Stimulated activated CD4-positive, alpha-beta T cell treated with anti-CD3 and anti-CD28 coated beads, Interleukin-1b, Interleukin-23, amount 100 ng/mL, for 24 hours (primary cell): ENCODE measurements around the gene ZNF836.

ENCODE experiments used
- DNase-seq, 4 experiments: peaks; one replicate each; pipeline ENCODE4 v3.0.0-alpha.2; 2020; ENCODE audit warnings: low read depth in 4 of 4, low spot score in 1 of 4

The ZNF836 gene

DNA sequence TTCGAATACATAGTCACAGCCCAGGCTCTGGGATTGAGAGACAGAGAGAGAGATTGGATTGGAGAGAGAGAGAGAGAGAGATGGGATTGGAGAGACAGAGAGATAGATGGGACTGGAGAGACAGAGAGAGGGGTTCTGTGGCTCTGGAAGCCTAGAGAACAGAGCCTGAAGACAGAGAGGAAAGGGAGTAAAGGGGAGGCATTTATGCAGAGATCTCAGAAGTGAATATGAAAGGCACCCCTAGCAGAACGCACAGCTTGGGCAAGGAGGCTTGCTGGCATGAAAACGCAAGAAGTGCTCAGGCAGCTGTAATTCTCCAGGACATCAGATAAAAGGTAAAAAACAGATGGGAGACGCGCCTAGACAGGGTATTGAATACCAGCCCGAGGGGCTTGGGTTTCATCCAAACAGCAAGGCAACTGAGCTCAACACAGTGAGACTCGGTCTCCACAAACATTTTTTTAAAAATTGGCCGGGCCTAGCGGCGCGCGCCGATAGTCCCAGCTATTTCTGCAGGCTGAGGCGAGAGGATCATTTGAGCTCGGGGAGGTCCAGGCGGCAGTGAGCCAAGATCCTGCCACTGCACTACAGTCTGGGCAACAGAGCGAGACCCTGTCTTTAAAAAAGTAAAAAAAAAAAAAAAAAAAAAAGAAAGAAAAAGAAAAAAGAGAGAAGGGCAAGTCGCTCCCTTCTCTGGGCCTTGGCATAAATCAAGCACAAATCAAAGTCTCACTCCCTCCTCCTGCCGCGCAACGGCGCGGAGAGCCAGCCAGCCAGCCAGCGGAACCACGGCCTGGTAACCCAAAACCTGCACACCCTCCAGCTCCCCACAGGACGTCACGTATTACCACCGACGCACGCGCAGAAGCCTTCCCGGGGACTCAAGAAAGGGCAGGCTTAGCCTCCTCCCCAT, 17.7 kb upstream of the ZNF836 start:
- DNase-seq = peak in 3 of 4 experiments; percentile 89 to 94 (median 94)

DNA sequence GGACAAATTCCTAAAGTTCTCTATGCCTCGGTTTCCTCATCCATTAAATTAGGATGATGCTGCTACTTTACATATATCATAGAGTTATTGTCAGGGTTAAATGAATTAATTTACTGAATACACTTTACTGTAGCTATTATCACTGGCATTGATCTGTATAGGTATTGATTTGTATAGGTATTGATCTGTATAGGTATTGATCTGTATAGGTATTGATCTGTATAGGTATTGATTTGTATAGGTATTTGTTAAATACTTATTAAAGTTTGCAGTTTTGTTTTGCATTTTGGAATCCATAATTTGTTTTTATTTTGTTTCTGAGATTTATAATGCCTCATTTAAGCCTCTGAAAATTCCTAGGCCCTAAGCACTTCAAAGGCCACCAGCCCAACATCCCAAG, 16.0 kb upstream of the ZNF836 start:
- no peak for DNase-seq

DNA sequence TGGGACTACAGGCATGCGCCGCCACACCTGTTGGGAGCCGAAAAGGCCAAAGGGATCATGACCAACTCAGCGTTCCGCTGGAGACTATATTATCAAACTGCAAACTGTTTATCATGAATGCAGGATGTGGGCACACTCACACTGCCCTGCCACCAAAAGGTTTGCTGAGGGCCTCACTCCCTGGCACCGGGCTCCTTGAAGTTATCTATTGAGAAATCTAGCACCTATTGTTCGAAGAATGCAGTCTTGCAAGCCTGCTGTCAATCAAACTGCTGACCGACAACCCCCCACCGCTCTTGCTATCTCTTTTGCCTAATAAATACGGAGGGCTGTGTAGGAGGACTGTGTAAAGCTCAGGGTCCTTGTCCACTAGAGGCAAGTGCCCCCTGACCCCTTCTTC, 5.2 kb upstream of the ZNF836 start:
- DNase-seq = no peak

DNA sequence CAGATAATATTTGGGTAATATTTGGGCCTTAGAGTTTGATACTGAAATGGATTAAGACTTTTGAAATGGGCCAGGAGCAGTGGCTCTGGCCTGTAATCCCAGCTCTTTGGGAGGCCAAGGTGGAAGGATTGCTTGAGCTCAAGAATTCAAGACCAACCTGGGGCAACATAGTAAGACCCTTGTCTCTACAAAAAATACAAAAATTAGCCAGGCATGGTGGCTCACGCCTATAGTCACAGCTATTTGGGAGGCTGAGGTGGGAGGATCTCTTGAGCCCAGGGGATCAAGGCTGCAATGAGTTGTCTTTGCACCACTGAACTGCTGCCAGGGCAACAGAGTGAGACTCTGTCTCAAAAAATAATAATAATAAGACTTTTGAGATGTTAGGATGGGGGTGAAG, 926 bp upstream of the ZNF836 start:
- DNase-seq = no peak

DNA sequence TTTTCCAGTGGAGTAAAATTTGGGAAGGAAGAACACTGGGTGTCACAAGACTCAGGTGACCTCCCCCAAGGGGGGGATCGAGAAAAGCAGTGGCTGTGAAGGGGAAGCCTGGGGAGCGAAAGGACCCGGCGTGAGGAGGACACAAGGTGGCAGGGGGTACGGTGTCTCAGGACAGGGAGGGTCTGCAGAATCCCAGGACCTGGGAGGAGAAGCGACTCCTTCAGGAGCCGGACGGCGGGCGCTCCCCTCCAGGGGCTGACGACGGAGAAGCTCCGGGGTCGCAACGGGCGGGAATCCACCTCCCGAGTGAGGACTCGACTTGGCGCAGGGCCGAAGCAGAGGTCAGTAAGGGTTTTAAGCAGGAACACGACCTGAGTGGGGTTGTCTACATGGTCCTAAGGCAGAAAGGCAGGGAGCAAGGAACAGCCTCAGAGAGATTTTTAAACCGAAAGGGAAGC, 529 bp downstream of the ZNF836 start:
- no peak for DNase-seq

DNA sequence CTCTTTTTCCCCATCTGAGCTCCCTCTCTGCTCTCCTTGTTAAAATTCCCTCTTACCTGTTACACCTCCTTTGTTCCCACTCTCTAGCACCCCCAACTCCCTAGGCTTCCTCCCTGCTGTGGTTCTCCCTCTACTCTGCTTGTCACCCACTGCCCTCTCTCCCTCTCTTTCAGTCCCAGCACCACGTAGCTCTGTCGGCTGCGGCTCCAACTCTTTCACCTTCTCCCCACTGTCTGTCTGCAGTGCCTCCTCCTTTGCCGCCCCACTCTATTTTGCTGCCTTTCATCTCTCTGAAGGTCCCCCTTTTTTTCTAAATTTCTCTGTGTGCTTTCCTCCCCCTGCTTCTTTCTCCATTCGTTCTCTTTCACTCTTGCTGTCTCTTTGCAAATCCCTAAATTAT, 1.1 kb downstream of the ZNF836 start:
- no peak for DNase-seq

DNA sequence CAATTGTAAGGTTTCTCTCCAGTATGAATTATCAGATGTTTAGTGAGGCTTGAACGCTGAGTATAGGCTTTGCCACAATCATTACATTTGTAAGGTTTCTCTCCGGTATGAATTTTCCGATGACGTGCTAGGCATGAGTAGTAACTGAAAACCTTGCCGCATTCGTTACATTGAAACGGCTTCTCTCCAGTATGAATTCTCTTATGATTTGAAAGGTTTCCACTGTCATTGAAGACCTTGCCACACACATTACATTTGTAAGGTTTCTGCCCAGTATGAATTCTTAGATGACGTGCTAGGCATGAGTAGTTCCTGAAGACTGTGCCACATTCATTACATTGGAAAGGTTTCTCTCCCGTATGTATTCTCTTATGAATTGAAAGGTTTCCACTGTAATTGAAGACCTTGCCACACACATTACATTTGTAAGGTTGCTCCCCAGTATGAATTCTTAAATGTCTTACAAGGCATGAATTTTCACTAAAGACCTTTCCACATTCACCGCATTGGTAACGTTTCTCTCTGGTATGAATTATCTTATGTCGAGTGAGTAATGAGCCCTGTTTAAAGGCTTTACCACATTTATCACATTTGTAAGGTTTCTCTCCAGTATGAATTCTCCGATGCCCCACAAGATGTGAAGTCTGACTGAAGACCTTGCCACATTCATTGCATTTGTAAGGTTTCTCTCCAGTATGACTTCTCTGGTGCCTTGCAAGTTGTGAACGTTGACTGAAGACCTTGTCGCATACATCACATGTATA, 15.6 kb downstream of the ZNF836 start:
- DNase-seq = no peak

DNA sequence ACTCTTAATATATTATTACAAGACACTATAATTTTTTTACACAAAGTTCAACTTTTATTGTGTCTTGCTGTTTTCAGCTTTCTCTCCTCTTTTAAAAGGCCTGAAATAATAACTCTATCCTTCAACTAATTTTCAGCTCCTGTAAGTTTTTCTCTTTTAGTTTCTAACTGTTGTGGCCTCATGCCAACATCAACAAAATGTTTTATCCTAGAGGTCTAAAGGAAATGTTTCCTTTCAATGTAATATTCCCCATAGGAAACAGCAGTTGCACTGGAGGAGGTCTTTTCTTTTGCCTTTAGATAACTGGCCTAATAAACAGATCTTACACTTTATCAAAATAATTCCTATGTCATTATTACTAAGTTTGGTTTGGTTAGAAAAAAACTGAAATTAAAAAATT, 23.2 kb downstream of the ZNF836 start:
- DNase-seq = no peak

DNA sequence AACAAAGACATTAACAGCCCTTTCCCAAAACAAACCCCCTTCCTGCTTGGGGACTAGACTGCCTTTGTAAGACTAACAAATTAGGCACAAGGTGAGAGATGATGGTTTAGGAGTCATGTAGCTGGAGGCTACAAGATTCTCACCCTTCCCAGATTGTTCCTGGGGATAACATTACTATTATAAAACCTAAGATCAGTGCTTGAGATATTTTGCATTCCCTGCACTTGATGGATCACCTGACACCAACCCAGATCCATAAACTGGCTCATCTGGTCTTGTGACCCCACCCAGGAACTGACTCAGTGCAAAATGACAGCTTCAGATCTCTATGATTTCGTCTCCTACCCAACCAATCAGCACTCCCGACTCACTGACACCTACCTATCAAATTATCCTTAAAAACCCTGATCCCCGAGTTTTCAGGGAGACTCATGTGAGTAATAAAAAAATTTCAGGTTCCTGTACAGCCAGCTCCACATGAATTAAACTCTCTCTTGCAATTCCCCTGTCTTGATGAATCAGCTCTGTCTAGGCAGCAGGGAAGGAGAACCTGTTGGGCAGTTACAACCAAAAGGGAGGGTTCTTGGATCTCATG, 29.3 kb downstream of the ZNF836 start:
- no peak for DNase-seq

DNA sequence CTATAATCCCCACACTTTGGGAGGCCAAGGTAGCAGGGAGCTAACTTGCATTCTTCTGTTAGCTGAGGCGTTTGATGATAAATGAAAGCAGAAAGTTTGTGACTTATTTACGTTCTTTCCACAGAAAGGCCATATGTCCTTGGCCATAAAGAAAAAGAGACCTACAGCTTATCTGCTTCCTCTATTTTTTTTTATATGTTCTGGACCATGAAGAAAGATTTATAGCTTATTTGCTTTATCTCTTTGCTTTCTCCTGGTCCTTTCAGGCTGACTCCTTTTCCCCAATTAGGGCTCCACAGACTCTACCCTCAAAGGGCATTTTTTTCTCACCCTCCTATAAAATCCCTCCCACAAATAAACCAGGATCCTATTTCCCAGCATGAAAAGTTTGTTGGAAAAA, 30.2 kb downstream of the ZNF836 start:
- no peak for DNase-seq

DNA sequence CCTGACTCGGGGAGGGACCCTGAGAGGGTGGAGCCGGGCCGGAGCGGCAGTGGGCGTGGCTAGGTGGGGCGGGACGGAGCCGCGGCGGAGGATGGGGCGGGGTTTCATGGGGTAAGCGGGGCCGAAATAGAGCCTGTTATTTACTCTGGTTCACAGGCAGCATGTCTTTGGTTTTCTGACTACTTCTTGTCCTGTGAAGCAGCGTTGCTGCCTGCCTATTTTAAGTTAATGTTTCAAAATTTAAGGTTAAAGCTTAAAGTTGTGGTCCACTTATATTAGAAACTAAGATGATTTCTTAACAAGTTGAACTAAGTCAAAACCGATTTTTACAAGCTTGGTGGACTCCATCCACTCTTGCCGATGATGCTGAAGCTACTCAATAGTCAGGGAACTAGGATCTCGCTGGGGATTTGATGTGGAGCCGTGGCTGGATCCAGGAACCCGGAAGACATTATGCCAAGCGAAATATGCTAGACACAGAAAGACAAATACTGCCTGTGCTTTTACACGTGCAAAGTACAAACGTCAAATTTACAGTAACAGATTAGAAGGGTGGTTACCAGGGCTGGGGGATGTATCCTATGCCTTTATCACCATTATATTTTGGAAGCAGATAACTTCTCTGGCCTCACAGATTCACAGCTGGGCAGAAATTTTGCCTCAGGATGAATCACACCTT, 31.2 kb downstream of the ZNF836 start:
- DNase-seq = peak in 2 of 4 experiments; percentile 96 to 99

DNA sequence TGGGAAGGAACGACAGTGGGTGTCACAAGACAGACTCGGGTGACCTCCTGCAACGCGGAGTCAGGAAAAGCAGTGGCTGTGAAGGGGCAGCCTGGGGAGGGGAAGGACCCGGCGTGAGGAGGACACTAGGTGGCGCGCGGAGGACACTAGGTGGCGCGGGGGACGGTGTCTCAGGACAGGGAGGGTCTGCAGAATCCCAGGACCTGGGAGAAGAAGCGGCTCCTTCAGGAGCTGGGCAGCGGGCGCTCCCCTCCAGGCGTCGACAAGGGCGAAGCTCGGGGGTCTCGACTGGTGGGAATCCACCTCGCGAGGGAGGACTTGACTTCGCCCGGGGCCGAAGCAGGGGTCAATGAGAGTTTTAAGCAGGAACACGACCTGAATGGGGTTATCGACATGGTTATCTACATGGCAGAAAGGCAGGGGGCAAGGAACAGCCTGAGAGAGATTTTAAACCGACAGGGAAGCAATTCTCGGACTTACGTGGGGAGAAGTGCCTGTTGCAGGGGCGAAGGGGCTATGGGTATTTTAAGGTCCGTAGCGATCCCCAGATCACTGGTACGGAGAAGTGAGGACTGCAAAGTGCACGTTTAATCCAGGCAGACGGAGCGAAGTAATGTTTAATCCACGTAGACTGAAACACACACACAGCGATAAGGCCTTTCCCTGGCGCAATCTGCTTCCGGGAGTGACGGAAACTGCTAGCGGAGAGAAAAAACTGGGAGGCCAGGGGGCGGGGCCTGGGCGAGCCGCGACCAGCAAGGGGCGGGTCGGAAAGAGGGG, 32.0 kb downstream of the ZNF836 start, which contains the start of gene ZNF616:
ZNF616 (minus strand) TSS at position 687 of the 780 bp plus-strand sequence. CDS start 9,426 bp downstream, outside the sequence.
- peak; percentile 50 to 96 (median 78) for DNase-seq

DNA sequence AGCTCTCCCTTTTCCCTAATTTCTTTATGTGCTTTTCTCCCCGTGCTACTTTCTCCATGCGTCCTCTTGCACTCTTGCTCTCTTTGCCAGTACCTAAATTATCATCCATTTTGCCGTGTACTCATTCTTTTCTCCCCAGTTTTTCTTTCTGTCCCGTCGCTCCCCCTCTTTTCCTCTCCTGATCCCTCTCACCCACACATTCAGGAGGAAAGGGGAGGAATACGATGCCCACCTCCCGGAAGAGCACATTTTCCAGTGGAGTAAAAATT, 32.5 kb downstream of the ZNF836 start:
- no peak for DNase-seq

DNA sequence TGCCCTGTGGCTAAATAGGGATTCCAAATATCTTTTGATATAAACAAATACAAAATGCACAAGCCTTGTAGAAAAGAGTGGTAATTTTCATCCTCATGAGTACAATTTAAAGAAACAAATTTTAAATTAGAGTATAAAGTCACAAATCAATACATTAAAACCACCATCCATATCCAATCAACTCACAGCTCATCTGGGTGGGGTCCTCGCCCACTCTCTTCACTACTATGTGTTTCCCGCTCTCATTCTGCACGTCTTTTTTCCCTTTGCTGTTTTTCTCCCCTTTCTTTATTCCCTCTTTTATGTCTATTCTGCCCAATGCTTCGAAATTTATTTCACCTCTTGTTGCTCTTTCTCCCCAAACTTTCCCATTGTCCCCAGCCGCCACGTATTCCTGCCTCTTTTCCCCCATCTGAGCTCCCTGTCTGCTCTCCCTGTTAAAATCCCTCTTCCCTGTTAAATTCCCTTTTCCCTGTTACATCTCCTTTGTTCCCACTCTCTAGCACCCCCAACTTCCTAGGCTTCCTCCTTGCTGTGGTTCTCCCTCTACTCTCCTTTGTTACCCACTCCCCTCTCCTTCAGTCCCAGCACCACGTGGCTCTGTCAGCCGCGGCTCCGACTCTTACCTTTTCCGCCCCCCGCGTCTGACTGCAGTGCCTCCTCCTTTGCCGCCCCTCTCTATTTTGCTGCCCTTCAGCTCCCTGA, 33.0 kb downstream of the ZNF836 start:
- DNase-seq = peak in 2 of 4 experiments; percentile 13 to 16

DNA sequence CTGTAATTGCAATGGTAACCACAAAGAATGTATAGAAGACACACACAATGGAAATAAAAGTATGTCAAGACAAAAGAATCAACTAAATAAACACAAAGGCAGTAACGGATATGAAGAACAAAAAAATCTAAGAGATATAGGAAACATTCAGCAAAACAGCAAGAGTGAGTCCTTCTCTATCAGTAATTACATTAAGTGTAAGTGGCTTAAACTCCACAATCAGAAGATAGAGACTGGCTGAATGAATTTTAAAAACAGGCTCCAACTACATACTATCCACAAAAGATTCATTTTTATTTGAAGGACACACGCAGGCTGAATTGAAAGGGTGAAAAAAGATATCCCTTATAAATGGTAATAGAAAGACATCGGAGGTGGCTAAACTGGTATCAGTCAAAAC, 51.1 kb downstream of the ZNF836 start:
- no peak for DNase-seq

DNA sequence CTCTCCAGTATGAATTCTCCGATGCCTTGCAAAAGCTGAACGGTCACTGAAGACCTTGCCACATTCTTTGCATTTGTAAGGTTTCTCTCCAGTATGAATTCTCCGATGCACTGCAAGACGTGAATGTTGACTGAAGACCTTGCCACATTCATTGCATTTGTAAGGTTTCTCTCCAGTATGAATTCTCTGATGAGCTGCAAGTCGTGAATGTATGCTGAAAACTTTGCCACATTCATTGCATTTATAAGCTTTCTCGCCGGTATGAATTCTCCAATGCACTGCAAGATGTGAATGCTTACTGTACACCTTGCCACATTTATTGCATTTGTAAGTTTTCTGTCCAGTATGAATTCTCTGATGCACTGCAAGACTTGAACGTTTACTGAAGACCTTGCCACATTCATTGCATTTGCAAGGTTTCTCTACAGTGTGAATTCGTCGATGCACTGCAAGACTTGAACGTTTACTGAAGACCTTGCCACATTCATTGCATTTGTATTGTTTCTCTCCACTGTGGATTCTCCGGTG, 55.8 kb downstream of the ZNF836 start:
- no peak for DNase-seq

DNA sequence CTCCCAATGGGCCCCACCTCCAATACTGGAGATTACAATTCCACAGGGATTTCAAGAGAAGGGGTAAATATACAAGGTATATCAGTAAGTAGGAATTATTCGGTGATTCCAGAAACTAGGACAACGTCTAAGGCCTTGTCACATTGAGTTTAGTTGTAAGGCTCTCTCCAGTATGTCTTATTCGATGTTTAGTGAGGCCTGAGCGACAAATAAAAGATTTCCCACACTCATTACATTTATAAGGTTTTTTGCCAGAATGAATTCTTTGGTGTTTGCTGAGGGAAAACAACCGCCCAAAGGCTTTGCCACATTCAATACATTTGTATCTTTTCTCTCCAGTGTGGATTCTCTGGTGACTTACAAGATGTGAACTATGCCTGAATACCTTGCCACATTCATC, 56.7 kb downstream of the ZNF836 start:
- DNase-seq = no peak

DNA sequence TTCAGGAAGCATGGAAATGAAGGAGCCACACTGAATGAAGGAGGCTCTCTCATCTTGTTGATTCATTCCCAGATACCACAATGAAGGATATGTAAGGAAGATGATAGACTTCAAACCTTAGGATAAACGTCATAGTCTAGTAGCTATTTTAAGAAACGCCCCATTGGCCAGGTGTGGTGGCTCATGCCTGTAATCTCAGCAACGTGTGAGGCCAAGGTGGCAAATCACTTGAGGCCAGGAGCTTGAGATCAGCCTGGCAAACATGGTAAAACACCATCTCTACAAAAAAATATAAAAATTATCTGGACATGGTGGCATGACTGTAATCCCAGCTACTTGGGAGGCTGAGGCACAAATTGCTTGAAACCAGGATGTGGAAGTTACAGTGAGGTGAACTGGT, 58.8 kb downstream of the ZNF836 start:
- no peak for DNase-seq

DNA sequence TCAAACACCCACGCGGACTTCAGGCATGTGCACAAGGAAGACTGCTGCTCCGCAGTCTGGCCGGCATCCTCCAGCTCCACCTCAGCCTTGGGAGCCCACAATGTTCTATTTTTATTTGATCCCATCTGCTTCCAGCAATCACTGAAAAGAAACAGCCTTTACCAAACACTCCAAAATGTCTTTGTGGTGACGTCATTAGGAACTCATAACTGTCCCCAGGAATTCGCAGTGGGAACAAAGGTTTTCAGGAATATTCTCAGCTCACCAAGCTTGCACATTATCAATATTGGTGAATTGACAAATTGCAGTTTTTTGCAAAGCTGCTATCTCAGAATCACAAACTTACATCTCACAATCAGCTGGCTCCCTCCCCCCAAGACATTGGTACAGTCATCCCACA, 60.6 kb downstream of the ZNF836 start:
- no peak for DNase-seq
